ENCODE results near the gene CMSS1.
A peak's percentile ranks its signal among the peaks of the same experiment; 100 is the strongest.

Gene CMSS1

GRCh38 chr3:99938270-99938911 lies 120.7 kb downstream of the CMSS1 start:
- DNase-seq, result no peak

GRCh38 chr3:99939876-99940275 lies 122.2 kb downstream of the CMSS1 start:
- no peak for DNase-seq

GRCh38 chr3:99940350-99940749 lies 122.7 kb downstream of the CMSS1 start:
- DNase-seq, result no peak

GRCh38 chr3:99941211-99941610 lies 123.5 kb downstream of the CMSS1 start:
- DNase-seq, result no peak

GRCh38 chr3:99943931-99944761 lies 126.5 kb downstream of the CMSS1 start:
- DNase-seq, result no peak

- peak in 2 of 3 experiments; percentile 41 to 69 for DNase-seq
These were observed 127.8 kb downstream of the CMSS1 start for GRCh38 chr3:99945328-99945995.

GRCh38 chr3:99947356-99947755 lies 129.7 kb downstream of the CMSS1 start:
- no peak for DNase-seq

GRCh38 chr3:99948467-99949089 lies 130.9 kb downstream of the CMSS1 start:
- no peak for DNase-seq

GRCh38 chr3:99949956-99950670 lies 132.5 kb downstream of the CMSS1 start:
- no peak for DNase-seq

GRCh38 chr3:99950921-99951320 lies 133.3 kb downstream of the CMSS1 start:
- no peak for DNase-seq

GRCh38 chr3:99951701-99952100 lies 134.0 kb downstream of the CMSS1 start:
- DNase-seq, result no peak

- DNase-seq, result no peak
These were observed 134.6 kb downstream of the CMSS1 start for GRCh38 chr3:99952306-99952705.

- no peak for DNase-seq
These were observed 135.9 kb downstream of the CMSS1 start for GRCh38 chr3:99953596-99953995.

GRCh38 chr3:99954914-99955644 lies 137.4 kb downstream of the CMSS1 start:
- peak in 2 of 3 experiments; percentile 22 to 83 for DNase-seq

GRCh38 chr3:99955773-99956562 lies 138.3 kb downstream of the CMSS1 start:
- DNase-seq, result no peak

GRCh38 chr3:99957151-99957796 lies 139.6 kb downstream of the CMSS1 start:
- no peak for DNase-seq

- DNase-seq, result peak in 1 of 3 experiments; percentile 47
These were observed 140.7 kb downstream of the CMSS1 start for GRCh38 chr3:99958222-99958912.

GRCh38 chr3:99960123-99960878 lies 142.6 kb downstream of the CMSS1 start:
- DNase-seq, result peak in 1 of 3 experiments; percentile 14

GRCh38 chr3:99960941-99961340 lies 143.3 kb downstream of the CMSS1 start:
- DNase-seq, result no peak

Data from NCI-H1417 (cell line).